ENCODE results near the gene SNX9. TPM values are rescaled to one million over a fixed set of nuclear protein-coding genes. Genes with fewer than 3 reads are reported as not detected.

The SNX9 gene
- polyA plus RNA-seq, 2 of the 4 experiments (the other 2 are of a cell fraction): 13.9 to 29.8 TPM

DNA sequence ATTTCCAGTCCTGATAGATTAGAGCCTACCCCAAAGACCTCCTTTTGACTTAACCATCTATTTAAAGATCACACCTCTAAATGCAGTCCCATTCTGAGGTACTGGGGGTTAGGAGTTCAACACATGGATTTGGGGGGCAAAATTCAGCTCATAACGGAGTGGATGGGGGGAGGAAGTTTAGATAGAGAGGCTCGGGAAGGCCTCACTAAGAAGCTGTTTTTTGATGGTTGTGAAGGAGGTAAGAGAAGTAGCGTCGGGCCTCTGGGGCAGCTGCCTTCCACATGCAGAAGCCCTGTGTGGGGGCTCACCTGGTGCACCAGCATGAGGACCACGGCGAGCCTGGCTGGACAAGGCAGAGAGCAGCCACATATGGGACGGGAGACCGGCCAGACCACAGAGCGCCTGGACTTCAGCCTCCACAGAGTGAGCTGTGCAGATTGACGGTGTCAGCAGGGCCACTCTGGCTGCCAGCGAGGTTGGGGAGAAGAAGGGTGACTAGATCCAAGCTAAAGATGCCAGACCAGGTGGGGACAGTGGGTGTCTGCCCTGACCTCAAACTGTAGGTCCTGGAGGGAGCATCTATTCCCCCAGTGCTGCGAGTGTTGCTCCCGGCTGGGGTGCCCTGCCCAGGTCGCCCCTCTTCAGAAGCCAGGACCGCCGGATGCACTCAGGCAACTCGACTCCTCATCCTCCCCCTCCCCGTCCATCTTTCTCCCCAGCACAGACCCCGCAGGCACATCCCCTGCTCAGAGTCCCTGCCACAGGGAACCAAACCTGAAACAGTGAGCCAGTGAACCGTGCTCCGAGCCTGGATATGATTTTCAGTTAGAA is 153.5 kb downstream of the SNX9 start:
- ATAC-seq (no peak), FAIRE-seq (no peak), DNase-seq (ENCODE audit: low read depth in 1 of 2, low spot score in 1 of 2) (no peak)
- H3K9me3 ChIP-seq: no peaks in the 10 kb centered on the region
- no peak overlapping the region for H3K4me2 ChIP-seq
- H3K27ac ChIP-seq: no peak overlapping the region
- no peak overlapping the region for H3K4me3 ChIP-seq
- 92% methylated on average over 21 of the region's 21 CpGs for WGBS (ENCODE audit: missing lambda C conversion rate)
- TF ChIP-seq GATA3 (IDR thresholded peaks at IDR 0.05; ENCODE audit: borderline replicate concordance) (no peak), MYC (IDR thresholded peaks at IDR 0.05; ENCODE audit: borderline replicate concordance, low read length) (no peak), CHD4 (IDR thresholded peaks at IDR 0.05; ENCODE audit: borderline replicate concordance) (no peak), EP300 (IDR thresholded peaks at IDR 0.05) (no peak), RCOR1 (IDR thresholded peaks at IDR 0.05; ENCODE audit: low read depth, low read length) (no peak), PBX3 (IDR thresholded peaks at IDR 0.05) (no peak), POLR2A (IDR thresholded peaks at IDR 0.05; ENCODE audit: low read length) (no peak), NPAS2 (CRISPR knock-in tag; IDR thresholded peaks at IDR 0.05; ENCODE audit: borderline replicate concordance) (no peak), MAZ (IDR thresholded peaks at IDR 0.05; ENCODE audit: borderline replicate concordance, low read depth, low read length) (no peak), JUNB (IDR thresholded peaks at IDR 0.05) (no peak), EHF (CRISPR knock-in tag; IDR thresholded peaks at IDR 0.05) (no peak), MAX (IDR thresholded peaks at IDR 0.05) (no peak), CHD2 (IDR thresholded peaks at IDR 0.05; ENCODE audit: low read length, partially characterized antibody) (no peak)
- TF ChIP-seq, protein P1, sequence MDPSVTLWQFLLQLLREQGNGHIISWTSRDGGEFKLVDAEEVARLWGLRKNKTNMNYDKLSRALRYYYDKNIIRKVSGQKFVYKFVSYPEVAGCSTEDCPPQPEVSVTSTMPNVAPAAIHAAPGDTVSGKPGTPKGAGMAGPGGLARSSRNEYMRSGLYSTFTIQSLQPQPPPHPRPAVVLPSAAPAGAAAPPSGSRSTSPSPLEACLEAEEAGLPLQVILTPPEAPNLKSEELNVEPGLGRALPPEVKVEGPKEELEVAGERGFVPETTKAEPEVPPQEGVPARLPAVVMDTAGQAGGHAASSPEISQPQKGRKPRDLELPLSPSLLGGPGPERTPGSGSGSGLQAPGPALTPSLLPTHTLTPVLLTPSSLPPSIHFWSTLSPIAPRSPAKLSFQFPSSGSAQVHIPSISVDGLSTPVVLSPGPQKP (IDR thresholded peaks at IDR 0.05; ENCODE audit: low read depth, low read length): no peak
- ChIA-PET CTCF (interaction anchor here (0.9 to 3.9 kb wide), 4 partner anchors 49 to 309 kb away, joined by 3 to 16 read pairs (median 3); no protein-coding TSS in a partner anchor), POLR2A (no interaction called here)
- H3K4me1 ChIP-seq: peaks cover 18% of the 10 kb centered on the region

- no peak for ATAC-seq
- no peak for FAIRE-seq
These were observed 154.2 kb downstream of the SNX9 start for GRCh38 chr6:157977176-157977804.

More at GRCh38 chr6:157977176-157977804, 154.2 kb downstream of the SNX9 start:
- no peaks in the 10 kb centered on the region for H3K9me3 ChIP-seq
- H3K27ac ChIP-seq: no peak overlapping the region
- DNase-seq (ENCODE audit: low read depth in 1 of 2, low spot score in 1 of 2): no peak
- 82% methylated on average over 10 of the region's 10 CpGs for WGBS (ENCODE audit: missing lambda C conversion rate)
- TF ChIP-seq RNF2 (IDR thresholded peaks at IDR 0.05; ENCODE audit: borderline replicate concordance, low read depth) (no peak), KDM5A (IDR thresholded peaks at IDR 0.05) (no peak), SREBF2 (IDR thresholded peaks at IDR 0.05) (no peak), BCL3 (IDR thresholded peaks at IDR 0.05) (no peak), JUN (IDR thresholded peaks at IDR 0.05) (no peak), CBX8 (IDR thresholded peaks at IDR 0.05) (no peak), FOXS1 (CRISPR knock-in tag; IDR thresholded peaks at IDR 0.05) (no peak), KDM1A (IDR thresholded peaks at IDR 0.05; ENCODE audit: low read depth) (no peak), NPAS2 (CRISPR knock-in tag; IDR thresholded peaks at IDR 0.05; ENCODE audit: borderline replicate concordance) (no peak), CTCF (IDR thresholded peaks at IDR 0.05) (no peak), TFCP2L1 (CRISPR knock-in tag; IDR thresholded peaks at IDR 0.05) (no peak), GATA3 (IDR thresholded peaks at IDR 0.05; ENCODE audit: borderline replicate concordance) (no peak), EP300 (IDR thresholded peaks at IDR 0.05) (no peak), ESRRA (IDR thresholded peaks at IDR 0.05; ENCODE audit: borderline replicate concordance, low read length) (no peak), HOXB5 (CRISPR knock-in tag; IDR thresholded peaks at IDR 0.05) (no peak), HDAC2 (IDR thresholded peaks at IDR 0.05) (no peak)
- TF ChIP-seq, protein P2, sequence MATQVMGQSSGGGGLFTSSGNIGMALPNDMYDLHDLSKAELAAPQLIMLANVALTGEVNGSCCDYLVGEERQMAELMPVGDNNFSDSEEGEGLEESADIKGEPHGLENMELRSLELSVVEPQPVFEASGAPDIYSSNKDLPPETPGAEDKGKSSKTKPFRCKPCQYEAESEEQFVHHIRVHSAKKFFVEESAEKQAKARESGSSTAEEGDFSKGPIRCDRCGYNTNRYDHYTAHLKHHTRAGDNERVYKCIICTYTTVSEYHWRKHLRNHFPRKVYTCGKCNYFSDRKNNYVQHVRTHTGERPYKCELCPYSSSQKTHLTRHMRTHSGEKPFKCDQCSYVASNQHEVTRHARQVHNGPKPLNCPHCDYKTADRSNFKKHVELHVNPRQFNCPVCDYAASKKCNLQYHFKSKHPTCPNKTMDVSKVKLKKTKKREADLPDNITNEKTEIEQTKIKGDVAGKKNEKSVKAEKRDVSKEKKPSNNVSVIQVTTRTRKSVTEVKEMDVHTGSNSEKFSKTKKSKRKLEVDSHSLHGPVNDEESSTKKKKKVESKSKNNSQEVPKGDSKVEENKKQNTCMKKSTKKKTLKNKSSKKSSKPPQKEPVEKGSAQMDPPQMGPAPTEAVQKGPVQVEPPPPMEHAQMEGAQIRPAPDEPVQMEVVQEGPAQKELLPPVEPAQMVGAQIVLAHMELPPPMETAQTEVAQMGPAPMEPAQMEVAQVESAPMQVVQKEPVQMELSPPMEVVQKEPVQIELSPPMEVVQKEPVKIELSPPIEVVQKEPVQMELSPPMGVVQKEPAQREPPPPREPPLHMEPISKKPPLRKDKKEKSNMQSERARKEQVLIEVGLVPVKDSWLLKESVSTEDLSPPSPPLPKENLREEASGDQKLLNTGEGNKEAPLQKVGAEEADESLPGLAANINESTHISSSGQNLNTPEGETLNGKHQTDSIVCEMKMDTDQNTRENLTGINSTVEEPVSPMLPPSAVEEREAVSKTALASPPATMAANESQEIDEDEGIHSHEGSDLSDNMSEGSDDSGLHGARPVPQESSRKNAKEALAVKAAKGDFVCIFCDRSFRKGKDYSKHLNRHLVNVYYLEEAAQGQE (IDR thresholded peaks at IDR 0.05): no peak
- CTCF ChIA-PET: interaction anchor here (0.6 to 3.9 kb wide), 3 partner anchors 49 to 97 kb away, joined by 3 to 16 read pairs (median 3); no protein-coding TSS in a partner anchor
- POLR2A ChIA-PET: no interaction called here
- H3K4me3 ChIP-seq: no peak overlapping the region
- H3K4me1 ChIP-seq: peaks cover 18% of the 10 kb centered on the region
- no peak overlapping the region for H3K4me2 ChIP-seq

Data from A549 (cell line).